Astrocyte (in vitro differentiated cells and primary cell): ENCODE data around the gene NOL7.

Experiments
- CTCF ChIP-seq: IDR thresholded peaks from 2 replicates; pipeline ENCODE4 v1.5.1; 2011; ENCODE audit warnings: low read depth, mild to moderate bottlenecking, inconsistent platforms, low read length, moderate library complexity; ENCODE audit not compliant: insufficient read depth
- EZH2 ChIP-seq: IDR thresholded peaks from 2 replicates; pipeline ENCODE4 v1.6.1; 2012; ENCODE audit warnings: mild to moderate bottlenecking, low read length, inconsistent platforms; ENCODE audit not compliant: insufficient read depth

GRCh38 chr6:13655700-13656099, 40.6 kb downstream of the NOL7 start:
- TF ChIP-seq EZH2 (no peak), CTCF (no peak)
